ENCODE data around the gene ARMC9. TPM values are rescaled to one million over a fixed set of nuclear protein-coding genes. Genes with fewer than 3 reads are reported as not detected.

The ARMC9 gene
- total and polyA plus RNA-seq, 5 donors from 2014 or later = 0.11 to 0.92 (median 0.15) TPM; not detected in 2

DNA sequence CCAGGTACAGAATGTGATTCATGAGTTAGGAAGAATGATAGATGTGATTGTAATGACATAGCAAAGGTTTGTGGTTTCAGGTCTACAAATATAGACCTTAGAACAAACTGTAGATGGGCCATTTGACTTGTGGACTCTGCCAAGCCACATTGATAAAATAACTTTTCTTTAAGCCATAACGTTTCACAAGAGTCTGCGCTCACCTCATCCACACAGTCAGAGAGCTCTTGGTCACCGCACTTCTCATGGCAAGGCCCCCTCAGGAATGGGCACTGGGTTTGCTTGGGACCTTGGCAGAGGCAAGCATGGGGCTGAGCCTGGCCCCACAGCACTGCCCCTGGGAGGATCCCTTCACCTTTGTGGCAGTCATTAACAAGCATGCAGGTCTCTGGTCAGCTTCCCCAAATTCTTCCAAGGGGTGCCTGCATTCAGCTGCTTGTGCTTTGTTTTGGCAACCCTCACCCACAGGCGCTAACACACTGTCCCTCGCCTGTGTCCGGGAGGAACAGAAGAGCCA, 14.0 kb downstream of the ARMC9 start:
- no peak for ATAC-seq (ENCODE audit: low read depth in 2 of 2)
- Mint-ChIP-seq H3K36me3 (no peaks in the 10 kb centered on the region), H3K4me1 (no peaks in the 10 kb centered on the region), H3K27ac (no peak overlapping the region), H3K4me3 (no peak overlapping the region), H3K9me3 (no peaks in the 10 kb centered on the region), H3K27me3 (no peaks in the 10 kb centered on the region)
- H3K4me3 ChIP-seq (ENCODE audit: low read depth, low read length) = no peak overlapping the region
- H3K9me3 ChIP-seq (ENCODE audit: control insufficient read depth in 2 of 2, low read length in 2 of 2) = no peaks in the 10 kb centered on the region
- H3K4me1 ChIP-seq (ENCODE audit: control insufficient read depth, insufficient read depth, low read length, poor library complexity, severe bottlenecking) = no peaks in the 10 kb centered on the region
- DNase-seq = no peak
- H3K27ac ChIP-seq (ENCODE audit: insufficient read depth, low read length, poor library complexity, severe bottlenecking) = no peak overlapping the region
- H3K27me3 ChIP-seq (ENCODE audit: control insufficient read depth, insufficient read depth, low read length) = no peaks in the 10 kb centered on the region
- H3K36me3 ChIP-seq (ENCODE audit: control insufficient read depth, insufficient read depth, low read length) = no peaks in the 10 kb centered on the region

DNA sequence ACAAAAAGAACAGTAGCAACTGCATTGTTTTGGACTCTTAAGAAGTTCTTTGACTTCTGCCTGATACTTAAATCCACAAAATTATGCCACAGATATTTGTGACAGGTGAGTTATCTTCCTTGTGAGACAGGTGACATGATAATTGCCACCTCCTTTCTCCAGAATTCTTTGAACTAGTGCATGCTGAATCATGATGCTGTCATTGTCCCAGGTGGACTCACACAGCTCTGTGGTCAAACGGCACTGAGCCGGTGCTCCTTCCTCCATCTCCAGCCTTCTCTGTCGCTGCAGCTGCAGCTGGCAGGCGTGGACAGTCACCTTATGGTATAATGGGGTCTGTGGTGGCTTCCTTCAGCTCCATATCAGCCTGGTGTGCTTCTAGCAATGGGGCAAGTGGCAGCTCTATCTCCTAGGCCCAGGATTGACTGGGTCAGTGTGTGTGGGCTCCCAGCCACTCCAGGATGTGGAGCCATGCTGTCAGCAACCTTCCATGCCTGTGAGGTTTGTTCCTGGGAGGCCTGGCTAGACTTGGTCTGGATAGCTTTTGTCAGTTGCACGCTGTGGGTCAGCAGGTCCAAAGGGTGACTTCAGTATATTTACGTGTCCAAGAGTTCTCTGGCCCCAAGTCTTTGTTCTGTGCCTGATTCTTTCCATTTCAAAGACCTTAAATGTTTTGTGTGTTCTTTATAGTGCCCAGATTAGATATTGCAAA, 15.7 kb downstream of the ARMC9 start:
- no peaks in the 10 kb centered on the region for H3K27me3 Mint-ChIP-seq
- ATAC-seq (ENCODE audit: low read depth in 2 of 2) = no peak
- no peak overlapping the region for H3K4me3 ChIP-seq (ENCODE audit: low read depth, low read length)
- H3K36me3 ChIP-seq (ENCODE audit: control insufficient read depth, insufficient read depth, low read length) = no peaks in the 10 kb centered on the region
- H3K4me1 ChIP-seq (ENCODE audit: control insufficient read depth, insufficient read depth, low read length, poor library complexity, severe bottlenecking) = no peaks in the 10 kb centered on the region
- no peak overlapping the region for H3K27ac ChIP-seq (ENCODE audit: insufficient read depth, low read length, poor library complexity, severe bottlenecking)
- no peak overlapping the region for H3K4me3 Mint-ChIP-seq
- H3K27ac Mint-ChIP-seq = peak overlapping the region in 1 of 3 donors; percentile 4
- no peaks in the 10 kb centered on the region for H3K9me3 ChIP-seq (ENCODE audit: control insufficient read depth in 2 of 2, low read length in 2 of 2)
- no peaks in the 10 kb centered on the region for H3K9me3 Mint-ChIP-seq
- no peak for DNase-seq
- H3K36me3 Mint-ChIP-seq = no peaks in the 10 kb centered on the region
- no peaks in the 10 kb centered on the region for H3K27me3 ChIP-seq (ENCODE audit: control insufficient read depth, insufficient read depth, low read length)
- H3K4me1 Mint-ChIP-seq = no peaks in the 10 kb centered on the region

DNA sequence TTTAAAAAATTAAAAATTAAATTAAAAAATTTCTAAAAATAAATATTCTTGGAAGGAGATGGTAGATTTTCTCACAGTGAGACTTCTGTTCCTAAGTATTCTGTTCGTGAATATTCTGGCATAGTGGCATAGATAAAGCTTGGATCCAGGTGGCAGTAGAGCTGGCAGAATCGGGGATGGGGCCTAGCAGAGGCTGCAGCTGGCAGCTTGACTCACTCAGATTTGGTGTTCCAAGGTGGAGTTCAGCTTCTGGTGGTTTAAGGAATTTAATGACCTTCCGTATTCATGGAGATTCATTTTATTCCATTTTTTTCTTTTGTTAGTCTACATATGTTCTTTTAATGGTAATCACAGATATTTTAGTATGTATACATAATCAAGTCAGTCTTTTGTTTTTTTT, 19.9 kb downstream of the ARMC9 start:
- DNase-seq (no peak), ATAC-seq (ENCODE audit: low read depth in 2 of 2) (no peak)
- no peak overlapping the region for H3K27ac ChIP-seq (ENCODE audit: insufficient read depth, low read length, poor library complexity, severe bottlenecking)
- H3K9me3 ChIP-seq (ENCODE audit: control insufficient read depth in 2 of 2, low read length in 2 of 2) = no peaks in the 10 kb centered on the region
- no peaks in the 10 kb centered on the region for H3K36me3 ChIP-seq (ENCODE audit: control insufficient read depth, insufficient read depth, low read length)
- H3K4me1 ChIP-seq (ENCODE audit: control insufficient read depth, insufficient read depth, low read length, poor library complexity, severe bottlenecking) = no peaks in the 10 kb centered on the region
- Mint-ChIP-seq H3K27me3 (no peaks in the 10 kb centered on the region), H3K4me1 (no peaks in the 10 kb centered on the region), H3K9me3 (no peaks in the 10 kb centered on the region), H3K27ac (no peak overlapping the region), H3K4me3 (no peak overlapping the region), H3K36me3 (no peaks in the 10 kb centered on the region)
- H3K27me3 ChIP-seq (ENCODE audit: control insufficient read depth, insufficient read depth, low read length) = no peaks in the 10 kb centered on the region
- H3K4me3 ChIP-seq (ENCODE audit: low read depth, low read length) = no peak overlapping the region

DNA sequence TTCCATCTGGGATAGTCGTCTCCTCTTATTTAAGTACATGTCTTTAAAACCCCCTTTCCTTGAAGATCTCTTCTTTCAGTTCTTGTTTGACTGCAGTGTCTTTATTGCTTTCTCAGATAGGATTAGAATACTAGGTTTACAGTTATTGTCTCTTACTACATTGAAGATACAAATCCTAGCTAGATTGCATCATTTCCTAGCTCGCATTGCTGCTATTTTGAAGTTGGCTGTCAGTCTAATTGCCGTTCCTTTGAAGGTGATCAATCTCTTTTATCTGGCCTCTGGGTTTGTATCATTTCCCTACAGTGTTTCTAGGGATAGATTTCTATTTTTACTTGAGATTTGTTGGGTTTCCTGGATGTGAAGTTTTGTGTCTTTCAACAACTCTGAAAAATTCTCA, 20.9 kb downstream of the ARMC9 start:
- Histone ChIP-seq H3K27ac (ENCODE audit: insufficient read depth, low read length, poor library complexity, severe bottlenecking) (no peak overlapping the region), H3K36me3 (ENCODE audit: control insufficient read depth, insufficient read depth, low read length) (no peaks in the 10 kb centered on the region), H3K4me3 (ENCODE audit: low read depth, low read length) (no peak overlapping the region), H3K9me3 (ENCODE audit: control insufficient read depth in 2 of 2, low read length in 2 of 2) (no peaks in the 10 kb centered on the region), H3K27me3 (ENCODE audit: control insufficient read depth, insufficient read depth, low read length) (no peaks in the 10 kb centered on the region), H3K4me1 (ENCODE audit: control insufficient read depth, insufficient read depth, low read length, poor library complexity, severe bottlenecking) (no peaks in the 10 kb centered on the region)
- no peaks in the 10 kb centered on the region for H3K9me3 Mint-ChIP-seq
- H3K4me3 Mint-ChIP-seq = no peak overlapping the region
- no peak overlapping the region for H3K27ac Mint-ChIP-seq
- H3K36me3 Mint-ChIP-seq = no peaks in the 10 kb centered on the region
- ATAC-seq (ENCODE audit: low read depth in 2 of 2) = no peak
- DNase-seq = no peak
- H3K27me3 Mint-ChIP-seq = no peaks in the 10 kb centered on the region
- H3K4me1 Mint-ChIP-seq = no peaks in the 10 kb centered on the region

DNA sequence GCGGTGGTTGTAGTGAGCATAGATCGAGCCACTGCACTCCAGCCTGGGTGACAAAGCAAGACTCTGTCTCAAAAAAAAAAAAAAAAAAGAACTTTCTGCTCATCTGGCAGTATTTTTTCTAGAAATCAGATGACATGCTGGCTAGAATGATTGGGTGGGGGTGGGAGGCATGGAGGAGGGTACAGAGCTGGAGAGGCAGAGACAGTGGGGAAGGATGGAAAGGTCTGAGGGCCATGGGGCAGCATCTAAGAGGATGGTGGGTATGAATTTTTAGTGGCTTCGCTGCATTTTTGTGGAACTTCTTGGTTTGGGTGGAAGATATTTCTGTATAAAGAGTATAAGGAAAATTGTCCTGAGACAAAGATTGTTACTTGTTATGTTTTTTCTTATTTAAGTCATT, 23.3 kb downstream of the ARMC9 start:
- no peaks in the 10 kb centered on the region for H3K9me3 Mint-ChIP-seq
- DNase-seq (no peak), ATAC-seq (ENCODE audit: low read depth in 2 of 2) (no peak)
- Histone ChIP-seq H3K4me3 (ENCODE audit: low read depth, low read length) (no peak overlapping the region), H3K27me3 (ENCODE audit: control insufficient read depth, insufficient read depth, low read length) (no peaks in the 10 kb centered on the region), H3K27ac (ENCODE audit: insufficient read depth, low read length, poor library complexity, severe bottlenecking) (no peak overlapping the region), H3K9me3 (ENCODE audit: control insufficient read depth in 2 of 2, low read length in 2 of 2) (no peaks in the 10 kb centered on the region), H3K36me3 (ENCODE audit: control insufficient read depth, insufficient read depth, low read length) (no peaks in the 10 kb centered on the region), H3K4me1 (ENCODE audit: control insufficient read depth, insufficient read depth, low read length, poor library complexity, severe bottlenecking) (no peaks in the 10 kb centered on the region)
- H3K27ac Mint-ChIP-seq = no peak overlapping the region
- no peaks in the 10 kb centered on the region for H3K36me3 Mint-ChIP-seq
- no peak overlapping the region for H3K4me3 Mint-ChIP-seq
- H3K27me3 Mint-ChIP-seq = no peaks in the 10 kb centered on the region
- H3K4me1 Mint-ChIP-seq = no peaks in the 10 kb centered on the region

DNA sequence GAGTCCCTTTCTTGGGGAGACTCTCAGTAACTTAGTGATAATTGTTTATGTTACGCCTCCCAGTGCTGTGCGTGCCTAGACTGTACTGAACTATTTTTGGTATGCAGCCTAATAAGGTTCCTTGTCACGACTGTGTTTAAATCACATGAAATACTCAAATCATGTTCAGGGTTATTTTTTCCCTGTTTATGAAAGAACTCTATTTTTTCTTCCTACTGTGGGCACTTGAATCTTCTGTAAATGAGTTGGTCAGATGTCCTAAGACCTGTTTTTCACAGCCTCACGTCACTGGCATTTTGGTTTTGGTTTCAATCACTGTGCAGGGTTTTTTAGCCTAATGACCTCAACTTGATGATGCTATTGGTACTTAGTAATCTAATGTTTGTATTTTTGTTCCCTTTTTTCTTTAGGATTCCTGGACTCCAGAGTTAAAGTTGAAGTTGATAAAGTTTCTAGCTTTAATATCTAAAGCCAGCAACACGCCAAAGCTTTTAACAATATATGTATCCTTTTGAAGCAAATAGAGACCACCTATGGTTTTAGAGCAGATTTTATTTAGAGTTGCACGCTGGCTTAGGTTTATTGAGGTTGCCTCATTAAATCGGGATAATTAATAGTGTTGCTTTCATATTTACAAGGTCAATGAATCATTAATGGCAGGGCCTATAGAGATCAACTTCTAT, 24.0 kb downstream of the ARMC9 start:
- Mint-ChIP-seq H3K36me3 (no peaks in the 10 kb centered on the region), H3K27me3 (no peaks in the 10 kb centered on the region), H3K27ac (peak overlapping the region in 1 of 3 donors; percentile 50), H3K9me3 (no peaks in the 10 kb centered on the region), H3K4me3 (no peak overlapping the region), H3K4me1 (no peaks in the 10 kb centered on the region)
- ATAC-seq (ENCODE audit: low read depth in 2 of 2) (no peak), DNase-seq (no peak)
- Histone ChIP-seq H3K4me3 (ENCODE audit: low read depth, low read length) (no peak overlapping the region), H3K27me3 (ENCODE audit: control insufficient read depth, insufficient read depth, low read length) (no peaks in the 10 kb centered on the region), H3K4me1 (ENCODE audit: control insufficient read depth, insufficient read depth, low read length, poor library complexity, severe bottlenecking) (no peaks in the 10 kb centered on the region), H3K9me3 (ENCODE audit: control insufficient read depth in 2 of 2, low read length in 2 of 2) (no peaks in the 10 kb centered on the region), H3K36me3 (ENCODE audit: control insufficient read depth, insufficient read depth, low read length) (no peaks in the 10 kb centered on the region), H3K27ac (ENCODE audit: insufficient read depth, low read length, poor library complexity, severe bottlenecking) (no peak overlapping the region)

DNA sequence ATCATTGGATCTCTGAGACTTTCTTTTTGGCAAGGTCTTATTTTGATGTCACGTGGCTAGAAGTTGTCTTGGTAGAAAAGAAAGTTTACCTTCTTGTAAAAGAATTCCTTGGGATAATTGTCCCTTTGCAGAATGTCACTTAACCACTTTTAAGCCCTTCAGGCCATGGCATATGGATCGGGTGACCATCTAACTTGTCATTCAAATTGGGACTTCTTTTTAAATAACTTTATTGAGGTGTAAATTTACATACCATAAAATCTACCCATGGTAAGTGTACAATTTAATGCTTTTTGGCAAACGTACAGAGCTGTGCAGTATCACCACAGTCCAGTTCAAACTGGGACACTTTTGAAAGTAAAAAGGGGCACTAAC, 24.6 kb downstream of the ARMC9 start:
- Mint-ChIP-seq H3K36me3 (no peaks in the 10 kb centered on the region), H3K27ac (no peak overlapping the region), H3K27me3 (no peaks in the 10 kb centered on the region), H3K4me3 (no peak overlapping the region), H3K9me3 (no peaks in the 10 kb centered on the region), H3K4me1 (no peaks in the 10 kb centered on the region)
- Histone ChIP-seq H3K4me1 (ENCODE audit: control insufficient read depth, insufficient read depth, low read length, poor library complexity, severe bottlenecking) (no peaks in the 10 kb centered on the region), H3K27me3 (ENCODE audit: control insufficient read depth, insufficient read depth, low read length) (no peaks in the 10 kb centered on the region), H3K9me3 (ENCODE audit: control insufficient read depth in 2 of 2, low read length in 2 of 2) (no peaks in the 10 kb centered on the region), H3K27ac (ENCODE audit: insufficient read depth, low read length, poor library complexity, severe bottlenecking) (no peak overlapping the region), H3K36me3 (ENCODE audit: control insufficient read depth, insufficient read depth, low read length) (no peaks in the 10 kb centered on the region), H3K4me3 (ENCODE audit: low read depth, low read length) (no peak overlapping the region)
- DNase-seq (no peak), ATAC-seq (ENCODE audit: low read depth in 2 of 2) (no peak)

DNA sequence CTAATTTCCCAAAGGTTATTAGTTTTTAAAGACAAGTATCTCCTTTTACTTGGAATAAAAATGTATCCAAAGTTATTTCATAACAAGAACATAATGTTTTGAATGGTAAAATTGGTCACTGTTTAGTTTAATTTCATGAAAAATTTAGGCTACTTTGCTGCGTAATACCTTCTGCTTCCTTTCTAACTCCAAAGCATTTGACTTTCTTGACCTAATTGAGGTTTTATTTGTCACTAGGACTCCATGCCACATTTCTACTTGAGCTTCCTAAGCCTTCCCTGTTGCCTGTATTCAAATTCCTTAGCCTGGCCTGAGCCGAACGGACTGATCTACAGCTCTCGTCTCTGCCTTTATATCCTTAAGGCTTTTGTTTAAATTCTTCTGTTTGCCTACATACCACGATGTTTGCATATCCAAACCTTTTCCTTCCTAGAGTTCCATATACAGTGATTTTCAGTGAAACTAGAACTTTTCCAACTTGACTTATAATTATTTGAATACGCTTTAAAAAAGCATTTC, 25.1 kb downstream of the ARMC9 start:
- Mint-ChIP-seq H3K36me3 (no peaks in the 10 kb centered on the region), H3K27ac (no peak overlapping the region), H3K27me3 (no peaks in the 10 kb centered on the region), H3K4me3 (no peak overlapping the region), H3K4me1 (no peaks in the 10 kb centered on the region), H3K9me3 (no peaks in the 10 kb centered on the region)
- ATAC-seq (ENCODE audit: low read depth in 2 of 2) (no peak), DNase-seq (no peak)
- Histone ChIP-seq H3K27ac (ENCODE audit: insufficient read depth, low read length, poor library complexity, severe bottlenecking) (no peak overlapping the region), H3K36me3 (ENCODE audit: control insufficient read depth, insufficient read depth, low read length) (no peaks in the 10 kb centered on the region), H3K27me3 (ENCODE audit: control insufficient read depth, insufficient read depth, low read length) (no peaks in the 10 kb centered on the region), H3K9me3 (ENCODE audit: control insufficient read depth in 2 of 2, low read length in 2 of 2) (no peaks in the 10 kb centered on the region), H3K4me1 (ENCODE audit: control insufficient read depth, insufficient read depth, low read length, poor library complexity, severe bottlenecking) (no peaks in the 10 kb centered on the region), H3K4me3 (ENCODE audit: low read depth, low read length) (no peak overlapping the region)

Data from CD4-positive, CD25-positive, alpha-beta regulatory T cell (primary cell).